GM21737 (cell line): Measurements from ENCODE around the gene TSTD2.
A peak's percentile ranks its signal among the peaks of the same experiment; 100 is the strongest.
"Not testable (repeated sequence)": the region's sequence is repeated elsewhere in the genome, so short reads cannot be mapped to it uniquely, and the experiment has no call there.

Experiments
- ATAC-seq: cut with Tn5 transposase; IDR thresholded peaks from one replicate; pipeline ENCODE4 v1.9.1; 2021; ENCODE audit warnings: mild to moderate bottlenecking, moderate library complexity; ENCODE audit not compliant: unreplicated experiment

TSTD2 gene

DNA sequence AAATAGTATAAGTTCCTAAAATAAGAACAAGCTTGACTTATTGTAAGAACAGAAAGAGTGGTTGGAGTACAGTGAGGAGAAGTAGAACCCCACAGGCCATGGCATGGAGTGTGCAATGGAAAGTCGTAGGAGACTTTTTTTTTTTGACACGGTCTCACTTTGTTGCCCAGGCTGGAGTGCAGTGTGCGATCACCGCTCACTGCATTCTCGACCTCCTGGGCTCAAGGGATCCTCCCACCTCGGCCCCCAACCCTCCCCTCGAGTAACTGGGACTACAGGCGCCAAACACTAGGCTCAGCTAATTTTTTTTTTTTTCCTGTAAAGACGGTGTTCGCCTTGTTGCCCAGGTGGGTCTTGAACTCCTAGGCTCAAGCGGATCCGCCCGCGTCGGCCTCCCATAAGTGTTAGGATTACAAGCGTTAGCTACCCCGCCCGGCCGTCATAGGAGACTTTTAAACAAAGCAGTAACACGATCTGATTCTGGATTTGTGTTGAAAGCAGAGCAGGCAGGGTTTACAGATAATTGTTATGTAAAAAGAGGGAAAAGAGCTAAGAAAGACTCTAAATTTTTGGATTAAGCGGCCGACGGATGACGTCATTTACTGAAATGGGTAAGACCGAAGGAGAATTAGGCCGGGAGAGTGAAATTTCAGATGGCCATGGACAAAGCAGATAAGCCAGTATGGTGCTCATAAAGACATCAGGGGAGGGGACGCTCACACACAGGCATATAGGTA, 752 bp downstream of the TSTD2 start:
- peak; percentile 2 for ATAC-seq

- ATAC-seq = no peak
These were observed 2.6 kb downstream of the TSTD2 start for GRCh38 chr9:97630591-97630990.

DNA sequence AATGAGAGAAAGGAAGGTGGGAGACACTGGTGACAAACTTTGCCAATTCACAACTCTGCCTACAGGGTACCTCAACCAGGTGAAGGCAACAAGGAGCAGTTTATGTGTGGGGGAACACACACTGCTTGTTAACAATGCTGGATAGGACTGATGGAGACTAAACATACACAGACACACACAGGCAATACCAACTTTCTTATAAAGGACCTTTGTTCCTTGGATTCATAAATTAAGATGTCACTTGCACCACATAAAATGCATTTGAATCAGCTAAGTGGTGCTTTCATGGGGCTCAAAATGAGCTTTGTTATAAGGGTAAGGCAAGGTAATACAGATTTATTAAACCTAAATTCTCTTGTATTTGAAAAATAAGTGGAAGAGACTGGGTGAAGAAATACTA, 4.0 kb downstream of the TSTD2 start:
- ATAC-seq = no peak

- no peak for ATAC-seq
These were observed 4.5 kb downstream of the TSTD2 start for GRCh38 chr9:97628668-97629067.

DNA sequence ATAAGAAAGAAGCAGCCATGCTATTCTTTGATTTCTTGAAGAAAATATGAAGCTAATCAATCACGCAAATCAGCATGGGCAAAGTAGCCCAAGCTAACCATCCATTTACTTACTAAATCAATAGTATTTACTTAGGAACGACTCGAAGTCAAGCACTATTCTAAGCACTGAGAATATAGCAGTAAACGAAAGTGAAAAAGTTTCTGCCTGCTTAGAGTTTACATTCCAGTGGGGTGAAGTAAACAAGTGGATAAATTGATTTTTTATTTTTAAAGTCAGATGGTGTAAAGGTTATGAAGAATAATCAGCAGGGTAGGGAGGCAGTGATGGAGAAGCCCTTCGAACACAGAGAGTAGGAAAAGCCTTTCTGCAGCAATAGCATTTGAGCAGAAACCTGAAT, 5.5 kb downstream of the TSTD2 start:
- no peak for ATAC-seq

DNA sequence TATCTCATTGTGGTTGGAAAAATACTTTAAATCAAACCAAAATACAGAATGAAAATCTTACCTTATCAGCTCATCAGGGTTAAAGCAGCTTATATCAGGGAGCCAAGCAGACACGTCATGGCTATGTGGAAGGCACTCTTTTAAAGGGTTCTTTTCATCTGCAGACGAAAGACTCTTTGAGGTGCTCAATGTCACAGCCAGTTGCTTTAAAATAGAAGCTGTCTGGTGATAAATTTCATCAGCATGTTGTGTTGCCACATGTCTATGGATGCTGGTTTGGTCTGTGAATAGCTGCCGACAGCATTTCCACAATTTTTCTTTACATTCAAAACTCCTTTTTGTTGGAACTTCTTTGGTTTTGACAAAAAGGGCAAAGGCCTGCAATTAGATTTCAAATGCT, 7.5 kb downstream of the TSTD2 start:
- no peak for ATAC-seq

GRCh38 chr9:97623946-97624345, 9.2 kb downstream of the TSTD2 start:
- ATAC-seq = no peak

- ATAC-seq = not testable (repeated sequence)
These were observed 10.7 kb downstream of the TSTD2 start for GRCh38 chr9:97622483-97622882.

DNA sequence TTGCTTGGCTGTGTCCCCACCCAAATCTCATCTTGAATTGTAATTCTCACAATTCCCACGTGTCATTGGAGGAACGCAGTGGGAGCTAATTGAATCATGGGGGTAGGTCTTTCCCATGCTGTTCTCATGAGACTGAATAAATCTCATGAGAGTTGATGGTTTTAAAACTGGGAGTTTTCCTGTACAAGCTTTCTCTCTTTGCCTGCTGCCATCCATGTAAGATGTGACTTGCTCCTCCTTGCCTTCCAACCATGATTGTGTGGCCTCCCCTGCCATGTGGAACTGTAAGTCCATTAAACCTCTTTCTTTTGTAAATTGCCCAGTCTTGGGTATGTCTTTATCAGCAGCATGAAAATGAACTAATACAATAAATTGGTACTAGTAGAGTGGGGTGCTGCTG, 13.1 kb downstream of the TSTD2 start:
- not testable (repeated sequence) for ATAC-seq

- no peak for ATAC-seq
These were observed 15.2 kb downstream of the TSTD2 start for GRCh38 chr9:97617939-97618416.

DNA sequence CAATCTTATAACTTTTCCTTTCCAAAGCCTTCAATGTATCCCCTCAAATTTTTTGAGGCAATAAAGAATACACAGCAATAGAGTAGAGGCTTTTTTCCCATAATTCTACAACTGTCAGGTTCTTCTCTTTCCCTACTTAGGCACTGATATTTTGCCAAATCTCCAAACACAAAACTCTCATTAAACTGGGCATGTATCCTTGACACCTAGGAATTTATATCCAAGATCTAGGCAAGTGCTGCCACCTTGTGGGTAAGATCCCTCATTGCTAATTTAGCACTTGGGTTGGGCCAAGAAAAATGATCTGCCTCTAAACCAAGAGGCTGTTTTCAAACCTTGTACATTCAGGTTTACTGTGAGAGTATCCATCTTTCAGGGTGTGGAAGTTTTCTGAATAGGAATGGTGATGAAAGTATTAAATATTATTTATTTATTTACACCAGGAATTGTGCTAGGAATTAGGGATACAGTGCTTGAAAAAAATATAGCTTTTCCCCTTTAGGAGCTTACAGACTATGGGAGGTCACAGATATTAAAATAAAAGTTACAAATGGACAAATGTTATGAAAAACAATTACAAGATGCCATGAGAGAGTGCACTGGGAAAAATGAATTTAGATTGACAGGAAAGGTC, 17.6 kb downstream of the TSTD2 start:
- no peak for ATAC-seq

GRCh38 chr9:97604901-97605645, 28.1 kb downstream of the TSTD2 start:
- ATAC-seq = no peak

DNA sequence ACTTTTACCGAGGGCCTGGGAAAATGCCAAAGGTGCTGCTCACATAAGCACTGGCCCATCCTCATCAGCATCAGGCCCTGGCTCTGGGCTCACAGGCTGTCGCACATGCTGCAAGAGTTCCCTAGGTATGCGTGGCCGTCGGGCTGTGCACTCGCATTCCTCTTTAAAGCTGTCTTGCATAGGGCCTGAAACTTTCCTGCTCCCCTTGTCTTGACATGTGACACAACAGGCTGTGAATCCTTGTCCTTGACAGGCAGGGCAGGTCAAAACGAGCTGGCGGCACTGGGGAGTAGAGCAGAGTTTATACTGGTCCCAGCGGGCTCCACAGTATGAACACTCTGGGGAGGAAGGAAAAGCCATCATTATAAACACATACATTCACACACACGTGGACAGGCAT, 30.7 kb downstream of the TSTD2 start:
- no peak for ATAC-seq

GRCh38 chr9:97601228-97601898, 31.8 kb downstream of the TSTD2 start:
- ATAC-seq = no peak

DNA sequence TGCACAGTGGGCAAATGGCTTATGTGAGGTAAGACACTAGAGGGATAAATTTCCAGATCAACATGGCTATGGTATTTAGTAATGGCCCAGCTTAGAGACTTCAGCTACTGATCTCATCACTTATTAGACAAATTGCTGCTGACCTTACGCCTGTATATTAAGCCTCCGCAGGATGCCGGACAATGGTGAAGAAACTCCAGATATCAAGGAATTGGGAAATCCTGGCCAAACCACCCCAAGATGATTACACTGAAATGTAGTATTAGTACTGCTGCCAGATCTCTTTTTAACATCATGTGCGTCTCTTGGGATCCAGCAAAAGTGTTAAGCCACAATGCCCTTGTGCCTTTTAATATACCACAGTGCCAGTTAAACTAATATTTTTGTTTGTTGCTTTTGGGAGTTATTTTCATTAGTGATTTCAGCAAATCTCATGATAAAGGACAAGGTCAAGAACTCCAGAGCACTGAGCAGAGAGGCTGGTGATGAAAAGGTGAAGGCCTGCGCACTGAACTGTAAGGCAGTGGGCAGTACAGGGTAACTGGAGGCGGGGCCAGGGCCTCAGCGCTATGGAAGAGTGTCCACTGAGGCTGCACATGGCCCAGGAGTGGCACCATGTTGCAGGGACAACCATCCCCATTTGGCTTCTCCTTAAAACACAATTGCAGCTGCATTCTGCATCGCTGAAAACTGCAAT, 32.5 kb downstream of the TSTD2 start:
- ATAC-seq = no peak

DNA sequence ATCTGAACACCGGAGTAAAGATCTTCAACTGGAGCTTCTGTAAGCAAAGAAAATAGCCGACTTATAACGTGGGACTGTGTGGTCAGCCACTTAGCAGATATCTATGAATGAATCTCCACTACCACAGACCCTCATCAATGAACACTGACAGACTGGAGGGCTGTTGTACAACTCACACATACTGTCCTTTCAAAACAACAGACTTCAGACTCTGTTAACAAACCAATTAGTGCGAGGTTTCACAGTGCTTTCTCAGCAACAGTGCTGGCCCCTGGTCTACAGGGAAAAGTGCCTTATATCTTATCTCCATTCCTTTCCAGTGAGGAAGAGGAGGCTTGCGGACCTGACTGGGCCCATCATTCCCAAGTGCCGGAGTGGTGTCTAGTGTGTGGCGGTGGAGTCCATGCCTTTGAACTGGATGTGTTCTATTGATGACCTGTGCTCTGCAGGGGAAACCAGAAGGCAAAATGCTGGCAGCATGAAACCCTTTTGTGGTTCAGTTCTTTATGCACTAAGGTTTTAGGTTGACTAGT, 33.8 kb downstream of the TSTD2 start:
- no peak for ATAC-seq

DNA sequence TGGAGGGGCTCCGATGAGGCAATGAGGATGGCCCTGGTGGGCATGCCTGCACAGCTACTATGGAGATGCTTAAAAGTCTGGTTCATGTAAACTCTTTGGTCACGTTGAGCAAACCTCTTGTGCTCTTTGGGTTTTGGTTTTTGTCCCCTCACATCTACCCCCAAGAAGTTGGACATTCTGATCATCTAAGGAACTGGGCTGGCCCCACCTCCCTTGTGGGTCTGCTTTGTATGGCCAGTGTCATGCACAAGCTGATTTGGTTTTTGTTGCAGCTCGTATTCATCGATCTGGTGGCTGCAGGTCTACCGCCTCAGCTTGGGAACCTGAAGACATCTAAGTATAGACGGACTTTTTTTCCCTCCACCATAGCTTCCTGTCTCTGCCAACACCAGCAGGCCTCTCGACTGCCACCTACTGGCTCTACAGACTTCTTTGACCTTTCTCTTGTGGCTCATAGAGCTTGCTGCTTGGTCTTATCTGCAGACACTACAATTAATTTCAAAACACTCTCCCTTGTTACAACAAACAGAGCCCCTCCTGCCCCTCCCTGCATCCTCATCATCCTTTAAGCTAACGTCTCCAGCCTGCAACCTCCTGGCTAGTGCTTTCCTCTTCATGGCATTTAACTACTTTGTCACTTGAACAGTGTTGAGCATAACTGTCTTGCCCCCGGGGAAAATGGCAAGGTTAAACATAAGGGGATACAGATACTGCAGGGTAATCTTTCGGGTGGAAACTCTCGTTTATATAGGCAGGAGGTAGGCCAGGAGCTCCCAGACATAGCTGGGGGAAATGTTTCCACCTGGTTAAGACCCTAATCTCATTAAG, 34.5 kb downstream of the TSTD2 start:
- peak; percentile 82 for ATAC-seq

DNA sequence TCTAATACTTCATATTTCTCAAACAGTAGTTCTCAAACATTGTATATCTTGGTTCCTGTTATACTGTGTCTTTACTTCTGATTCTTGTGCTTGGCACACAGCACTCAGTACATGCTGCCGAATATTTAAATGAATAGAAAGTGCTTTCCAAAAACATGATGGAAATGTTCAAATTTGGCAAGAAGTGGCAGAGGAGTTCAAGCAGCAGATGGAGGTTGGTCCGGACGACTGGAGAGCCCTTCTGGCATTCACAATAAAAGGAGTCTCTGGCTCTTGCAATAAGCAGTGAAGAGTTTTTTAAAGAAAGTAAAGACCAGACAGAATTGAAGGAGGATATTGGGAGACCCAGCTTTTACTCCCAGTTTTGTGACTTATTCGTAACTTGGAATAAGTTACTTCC, 36.3 kb downstream of the TSTD2 start:
- no peak for ATAC-seq

DNA sequence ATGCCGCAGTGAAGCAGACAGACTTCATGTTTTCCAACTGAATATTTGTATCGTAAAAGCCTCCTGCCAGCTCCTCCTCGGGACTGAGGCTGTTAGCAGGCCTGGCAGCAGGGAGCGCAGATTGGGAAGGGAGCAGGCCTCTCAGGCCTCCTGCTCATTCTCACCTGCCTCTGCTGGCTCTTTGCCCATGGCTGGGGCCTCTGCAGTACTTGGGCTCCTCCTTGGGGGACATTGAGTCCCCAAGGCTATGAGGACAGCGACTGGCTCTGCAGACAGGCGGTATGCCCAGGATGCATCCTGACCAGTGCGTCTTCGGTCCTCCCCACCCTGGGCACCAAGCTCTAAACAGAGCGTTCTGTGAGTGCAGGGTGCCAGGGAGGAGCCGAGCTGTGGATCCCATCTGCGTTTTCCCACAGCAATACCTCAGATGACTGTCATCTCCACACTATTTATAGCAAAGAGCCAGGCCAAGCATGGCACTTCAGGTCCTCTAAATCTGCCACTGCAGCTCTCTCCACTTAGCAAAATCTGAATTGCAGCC, 38.7 kb downstream of the TSTD2 start:
- no peak for ATAC-seq
